B cell (primary cell): ENCODE results near the gene PALB2. TPM values are rescaled to one million over a fixed set of nuclear protein-coding genes. Genes with fewer than 3 reads are reported as not detected.

Experiments used
- ATAC-seq: fragments of 200-7000 bp; cut with Tn5 transposase; one replicate; pipeline ENCODE4 v1.10.0; 2021; ENCODE audit warnings: low read depth, mild to moderate bottlenecking, moderate number of reproducible peaks, moderate library complexity
- CTCF ChIA-PET: fragments of 350-600 bp; sonication (Branson Sonifier 250); formaldehyde crosslinking; loops from one replicate; lab custom pipeline; 2021; ENCODE audit warnings: antibody characterized with exemption, inconsistent platforms; lab: Charles Lee
- POLR2A ChIA-PET: fragments of 350-600 bp; sonication (Branson Sonifier 250); formaldehyde crosslinking; loops from one replicate; lab custom pipeline; 2021; ENCODE audit warnings: antibody characterized with exemption; lab: Charles Lee
- DNase-seq: peaks from one replicate; pipeline ENCODE4 v3.0.0; 2013
- H2AFZ ChIP-seq: 2 replicates; pipeline ENCODE4 v1.6.1; 2012; ENCODE audit warnings: mild to moderate bottlenecking, low read depth, low read length; ENCODE audit not compliant: insufficient read depth, poor library complexity, severe bottlenecking
- H3K27ac ChIP-seq, 2 donors: 1 replicate in 1 of 2; 2 replicates in 1 of 2; pipeline ENCODE4 v1.5.1; 2012 to 2013; ENCODE audit warnings: low read length in 2 of 2, mild to moderate bottlenecking in 2 of 2, moderate library complexity in 1 of 2
- H3K27me3 ChIP-seq, 4 experiments: fragments of 200-600 bp in 1 of 4; sonication (generic) in 1 of 4; replicated peaks in 1 of 4; 1 replicate in 2 of 4; 2 replicates in 2 of 4; pipeline versions ENCODE4 v1.6.1 to v1.7.0; 2013 to 2016; ENCODE audit warnings: low read length in 3 of 4, mild to moderate bottlenecking in 2 of 4, mixed read lengths in 1 of 4, moderate library complexity in 1 of 4; ENCODE audit not compliant: insufficient read depth in 4 of 4, control insufficient read depth in 3 of 4; ENCODE audit errors: control extremely low read depth in 1 of 4
- H3K36me3 ChIP-seq, 2 experiments: replicated peaks in 1 of 2; 1 replicate in 1 of 2; 2 replicates in 1 of 2; pipeline versions ENCODE4 v1.6.1 to v1.7.1; 2013; ENCODE audit warnings: low read length in 1 of 2; ENCODE audit not compliant: insufficient read depth in 2 of 2, control insufficient read depth in 1 of 2; ENCODE audit errors: control extremely low read depth in 1 of 2, extremely low read depth in 1 of 2
- H3K4me1 ChIP-seq, 2 donors: fragments of 200-600 bp in 1 of 2; sonication (generic) in 1 of 2; 1 replicate in 1 of 2; 2 replicates in 1 of 2; pipeline versions ENCODE4 v1.5.1 to v1.6.1; 2013 to 2017; ENCODE audit warnings: low read length in 2 of 2; ENCODE audit not compliant: control insufficient read depth in 2 of 2, insufficient read depth in 2 of 2
- H3K4me2 ChIP-seq: replicated peaks from 2 replicates; pipeline ENCODE3; 2012; ENCODE audit warnings: mild to moderate bottlenecking, low read depth, low read length; ENCODE audit not compliant: poor library complexity, severe bottlenecking
- H3K4me3 ChIP-seq, 5 experiments: fragments of 200-600 bp in 1 of 5; sonication (generic) in 1 of 5; 1 replicate in 3 of 5; 2 replicates in 2 of 5; pipeline versions ENCODE4 v1.5.1 to v1.7.0; 2011 to 2016; ENCODE audit warnings: low read length in 4 of 5, mild to moderate bottlenecking in 4 of 5, low read depth in 2 of 5, control low read depth in 1 of 5, moderate library complexity in 1 of 5; ENCODE audit not compliant: insufficient read depth in 1 of 5; ENCODE audit errors: control extremely low read depth in 1 of 5, extremely low read depth in 1 of 5
- H3K79me2 ChIP-seq: fragments of 200-600 bp; sonication (generic); one replicate; pipeline ENCODE4 v1.6.0; 2016; ENCODE audit warnings: low read length; ENCODE audit not compliant: control insufficient read depth, insufficient read depth
- H3K9ac ChIP-seq: fragments of 200-600 bp; sonication (generic); 2 replicates; pipeline ENCODE4 v1.6.1; 2017; ENCODE audit warnings: mild to moderate bottlenecking, low read length, moderate library complexity
- H3K9me3 ChIP-seq, 3 donors: one replicate each; pipeline versions ENCODE4 v1.6.1 to v1.7.1; 2013; ENCODE audit warnings: low read length in 2 of 3; ENCODE audit not compliant: control insufficient read depth in 2 of 3, insufficient read depth in 1 of 3; ENCODE audit errors: control extremely low read depth in 1 of 3
- H4K20me1 ChIP-seq: 2 replicates; pipeline ENCODE4 v1.6.0; 2012; ENCODE audit warnings: mild to moderate bottlenecking, low read length; ENCODE audit not compliant: insufficient read depth, control insufficient read depth, poor library complexity, severe bottlenecking
- H3K27ac Mint-ChIP-seq: one replicate; pipeline ENCODE4 v1.8.0; 2021; ENCODE audit warnings: mixed read lengths
- H3K27me3 Mint-ChIP-seq: one replicate; pipeline ENCODE4 v1.8.0; 2021; ENCODE audit warnings: mixed read lengths
- H3K4me1 Mint-ChIP-seq: one replicate; pipeline ENCODE4 v1.8.0; 2021; ENCODE audit warnings: mixed read lengths
- H3K4me3 Mint-ChIP-seq: one replicate; pipeline ENCODE4 v1.8.0; 2021; ENCODE audit warnings: mixed read lengths
- H3K9me3 Mint-ChIP-seq: one replicate; pipeline ENCODE4 v1.8.0; 2022; ENCODE audit warnings: mixed read lengths; ENCODE audit not compliant: insufficient read depth
- CTCF ChIP-seq: fragments of 200-600 bp; IDR thresholded peaks from one replicate; pipeline ENCODE4 v1.8.0; 2022; ENCODE audit warnings: antibody characterized with exemption, mild to moderate bottlenecking
- EZH2 ChIP-seq: IDR thresholded peaks from 2 replicates; pipeline ENCODE4 v1.6.1; 2012; ENCODE audit warnings: borderline replicate concordance, low read depth, mild to moderate bottlenecking, moderate library complexity, low read length; ENCODE audit not compliant: insufficient read depth, poor library complexity, severe bottlenecking
- WGBS: methylation state at CpG from one replicate; pipeline ENCODE4 v1.1.5; 2013; ENCODE audit warnings: missing lambda C conversion rate; ENCODE audit not compliant: insufficient coverage; 5-methylcytosine and 5-hydroxymethylcytosine counted together
- intact Hi-C: fragments of 100-400 bp; cut with micrococcal nuclease; formaldehyde crosslinking; loops from one replicate; pipeline ENCODE4 v1.10.0; 2022
- polyA plus RNA-seq: library from polyadenylated mRNA; depleted of rRNA; stranded (reverse); fragments of >200 nt; gene quantifications from 2 replicates; pipeline ENCODE4 v1.2.3, GENCODE V29; 2012
- total RNA-seq, 2 donors: library from RNA; stranded (reverse); fragments of 120-200 nt in 1 of 2; gene quantifications; 1 replicate in 1 of 2; 2 replicates in 1 of 2; pipeline versions ENCODE4 v1.2.3 to v1.2.4, GENCODE V29; 2013 to 2022

The PALB2 gene
- total and polyA plus RNA-seq, 2 donors (not counting 1 experiment from before 2014, with no cell fraction given): 3.6 to 16.3 TPM

GRCh38 chr16:23683487-23683886 lies 42.4 kb upstream of the PALB2 start:
- Mint-ChIP-seq H3K27me3 (no peaks in the 10 kb centered on the region), H3K4me1 (peaks cover 14% of the 10 kb centered on the region), H3K4me3 (no peak overlapping the region), H3K9me3 (no peaks in the 10 kb centered on the region), H3K27ac (no peak overlapping the region)
- 92% methylated on average over 3 of the region's 3 CpGs for WGBS
- DNase-seq (no peak), ATAC-seq (no peak)
- intact Hi-C loops: no loop called here
- H3K9ac ChIP-seq: no peak overlapping the region
- no peaks in the 10 kb centered on the region for H3K9me3 ChIP-seq
- no peak overlapping the region for H2AFZ ChIP-seq
- H3K4me2 ChIP-seq: no peak overlapping the region
- peaks cover 0 to 18% of the 10 kb centered on the region in 2 experiments for H3K36me3 ChIP-seq
- H3K27ac ChIP-seq: no peak overlapping the region
- no peaks in the 10 kb centered on the region for H4K20me1 ChIP-seq
- peaks cover 17% of the 10 kb centered on the region for H3K79me2 ChIP-seq
- no peak overlapping the region for H3K4me3 ChIP-seq
- ChIA-PET CTCF (no interaction called here), POLR2A (no interaction called here)
- H3K4me1 ChIP-seq: peaks cover 9 to 11% of the 10 kb centered on the region in 2 donors
- TF ChIP-seq CTCF (no peak), EZH2 (no peak)
- H3K27me3 ChIP-seq: peaks cover 0 to 13% (median 2%) of the 10 kb centered on the region in 4 experiments

GRCh38 chr16:23682181-23682580 lies 41.1 kb upstream of the PALB2 start:
- no peak overlapping the region for H3K4me3 ChIP-seq
- peaks cover 19% of the 10 kb centered on the region for H3K79me2 ChIP-seq
- no peaks in the 10 kb centered on the region for H4K20me1 ChIP-seq
- POLR2A ChIA-PET: no interaction called here
- H3K4me3 Mint-ChIP-seq: no peak overlapping the region
- H3K36me3 ChIP-seq: peaks cover 0 to 7% of the 10 kb centered on the region in 2 experiments
- H3K27ac ChIP-seq: no peak overlapping the region
- no peak for DNase-seq
- intact Hi-C loops: no loop called here
- TF ChIP-seq CTCF (no peak), EZH2 (no peak)
- peaks cover 17% of the 10 kb centered on the region for H3K4me1 Mint-ChIP-seq
- H3K9ac ChIP-seq: no peak overlapping the region
- peaks cover 0 to 13% (median 3%) of the 10 kb centered on the region in 4 experiments for H3K27me3 ChIP-seq
- H2AFZ ChIP-seq: no peak overlapping the region
- no peaks in the 10 kb centered on the region for H3K9me3 ChIP-seq
- H3K4me1 ChIP-seq: peaks cover 12 to 15% of the 10 kb centered on the region in 2 donors
- H3K4me2 ChIP-seq: no peak overlapping the region
- CTCF ChIA-PET: no interaction called here
- no peaks in the 10 kb centered on the region for H3K27me3 Mint-ChIP-seq
- H3K27ac Mint-ChIP-seq: no peak overlapping the region
- no peaks in the 10 kb centered on the region for H3K9me3 Mint-ChIP-seq
- no CpG with 5 or more reads among the region's 1 CpG for WGBS
- ATAC-seq: no peak
